GM12878 (cell line): ENCODE measurements around the gene ZCCHC2. TPM values are rescaled to one million over a fixed set of nuclear protein-coding genes. Genes with fewer than 3 reads are reported as not detected.

Source experiments
- HCFC1 ChIP-seq: fragments of 150-350 bp; IDR thresholded peaks from 2 replicates; pipeline ENCODE4 v1.6.1; 2014; ENCODE audit warnings: low read length
- HSF1 ChIP-seq: fragments of 150-350 bp; IDR thresholded peaks from 2 replicates; pipeline ENCODE4 v1.6.1; 2014; ENCODE audit warnings: mild to moderate bottlenecking, low read depth, low read length
- MTA2 ChIP-seq: fragments of 450-650 bp; IDR thresholded peaks from 2 replicates; pipeline ENCODE4 v1.6.1; 2016; ENCODE audit warnings: low read depth, mild to moderate bottlenecking, moderate library complexity
- NFIC ChIP-seq: IDR thresholded peaks from 2 replicates; pipeline ENCODE4 v1.6.1; 2012; ENCODE audit warnings: low read depth, mild to moderate bottlenecking, inconsistent platforms, low read length, moderate library complexity
- PRDM15 ChIP-seq: fragments of 450-650 bp; formaldehyde crosslinking; IDR thresholded peaks from 2 replicates; pipeline ENCODE4 v1.4.0; 2020; ENCODE audit warnings: mild to moderate bottlenecking, moderate library complexity
- STAT3 ChIP-seq: IDR thresholded peaks from 2 replicates; pipeline ENCODE4 v1.6.1; 2011; ENCODE audit warnings: low read depth, low read length, improper control_type of control experiment
- TCF3 ChIP-seq: IDR thresholded peaks from 2 replicates; pipeline ENCODE4 v1.6.1; 2012; ENCODE audit warnings: low read depth, mild to moderate bottlenecking, low read length, borderline replicate concordance; ENCODE audit not compliant: insufficient read depth
- polyA plus RNA-seq, 11 experiments: library from polyadenylated mRNA; depleted of rRNA in 4 of 11; unstranded in 6 of 11; stranded (reverse) in 5 of 11; fragments of >200 nt; fragmentation: Nextera tagmentation in 4 of 11; fragmentation: Illumina TruSeq in 1 of 11; extraction: Ambion mirVana in 4 of 11; extraction: Trizol in 1 of 11; gene quantifications; 1 replicate in 1 of 11; 2 replicates in 10 of 11; pipeline versions ENCODE4 v1.2.1 to v1.2.3, GENCODE V29; 2011 to 2016; ENCODE audit warnings: inconsistent platforms in 2 of 11, missing spikeins in 2 of 11, low read depth in 1 of 11
- total RNA-seq, 4 experiments: library from RNA; depleted of rRNA in 3 of 4; stranded (reverse); fragments of >200 nt in 3 of 4; fragmentation: Illumina TruSeq in 1 of 4; extraction: Trizol in 1 of 4; gene quantifications; 2 replicates each; pipeline versions ENCODE4 v1.2.1 to v1.2.3, GENCODE V29; 2013 to 2021

ZCCHC2 gene
- total and polyA plus RNA-seq, 10 of the 15 experiments (the other 5 are each of a cell fraction or from before 2014, with no cell fraction given), result 1.7 to 17.4 (median 8.6) TPM

- TF ChIP-seq TCF3 (no peak), STAT3 (no peak), PRDM15 (CRISPR knock-in tag) (no peak), MTA2 (no peak), HCFC1 (no peak), NFIC (no peak), HSF1 (no peak)
Measured at GRCh38 chr18:62585274-62586150, 62.7 kb downstream of the ZCCHC2 start (continued).
